ENCODE results near the gene EXOC3L1. TPM values are rescaled to one million over a fixed set of nuclear protein-coding genes. Genes with fewer than 3 reads are reported as not detected.
A peak's percentile ranks its signal among the peaks of the same experiment; 100 is the strongest.

EXOC3L1 gene
- polyA plus RNA-seq, 10 donors: 7.6 to 13.9 (median 9.9) TPM

DNA sequence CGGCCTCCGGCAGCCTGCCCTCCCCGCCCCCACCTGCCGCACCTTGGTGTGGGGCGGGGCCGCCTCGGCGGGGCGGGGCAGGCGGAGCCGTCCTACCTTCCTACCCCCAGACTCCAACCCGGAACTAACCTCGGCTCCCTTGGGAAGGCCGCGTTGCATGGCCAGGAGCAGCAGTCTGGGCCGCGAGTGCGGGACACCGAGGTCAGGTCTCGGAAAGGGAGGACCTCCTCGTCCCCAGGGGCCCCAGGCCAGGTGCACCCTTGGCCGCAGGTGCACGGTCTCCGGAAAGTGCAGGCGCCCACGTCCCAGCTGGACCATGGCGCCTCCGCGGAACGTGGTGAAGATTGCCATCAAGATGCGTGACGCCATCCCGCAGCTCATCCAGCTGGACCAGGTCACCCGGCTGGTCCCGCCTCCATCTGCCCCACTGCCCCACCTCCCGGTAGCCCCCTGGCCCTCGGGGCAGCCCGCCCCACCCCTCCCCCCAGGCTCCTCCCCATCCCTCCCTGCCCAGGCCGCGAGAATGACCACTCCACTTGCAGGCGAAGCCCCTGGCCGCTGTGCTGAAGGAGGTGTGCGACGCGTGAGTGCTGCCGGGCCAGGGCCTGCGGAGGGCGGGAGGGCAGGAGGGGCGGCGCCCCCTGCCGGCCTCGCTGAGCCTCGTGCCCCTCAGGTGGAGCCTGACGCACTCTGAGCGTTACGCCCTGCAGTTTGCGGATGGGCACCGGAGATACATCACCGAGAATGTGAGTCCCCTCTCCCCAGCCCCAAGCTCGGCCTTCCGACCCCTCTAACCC, 9.3 kb upstream of the EXOC3L1 start, which contains the start of gene ELMO3:
Gene ELMO3, plus strand, starts transcription at position 121 of the 797 bp plus-strand sequence. Its CDS starts 196 bp downstream, at position 317.
- no peak for DNase-seq

DNA sequence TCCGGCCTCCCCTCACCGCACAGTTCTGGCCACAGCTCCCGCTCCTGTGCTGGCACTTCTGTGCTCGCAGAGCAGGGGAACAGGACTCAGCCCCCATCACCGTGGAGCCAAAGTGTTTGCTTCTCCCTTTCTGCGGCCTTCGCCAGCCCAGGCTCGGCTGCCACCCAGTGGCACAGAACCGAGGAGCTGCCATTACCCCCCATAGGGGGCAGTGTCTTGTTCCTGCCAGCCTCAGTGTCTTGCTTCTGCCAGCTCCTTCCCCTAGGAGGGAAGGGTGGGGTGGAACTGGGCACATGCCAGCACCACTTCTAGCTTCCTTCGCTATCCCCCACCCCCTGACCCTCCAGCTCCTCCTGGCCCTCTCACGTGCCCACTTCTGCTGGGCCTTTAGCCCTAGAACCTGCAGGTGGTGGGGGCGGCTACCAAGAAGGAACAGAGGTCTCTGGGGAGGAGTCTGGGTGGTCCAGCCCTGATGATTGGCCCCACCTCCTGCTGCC, 8.3 kb upstream of the EXOC3L1 start:
- no peak for DNase-seq

DNA sequence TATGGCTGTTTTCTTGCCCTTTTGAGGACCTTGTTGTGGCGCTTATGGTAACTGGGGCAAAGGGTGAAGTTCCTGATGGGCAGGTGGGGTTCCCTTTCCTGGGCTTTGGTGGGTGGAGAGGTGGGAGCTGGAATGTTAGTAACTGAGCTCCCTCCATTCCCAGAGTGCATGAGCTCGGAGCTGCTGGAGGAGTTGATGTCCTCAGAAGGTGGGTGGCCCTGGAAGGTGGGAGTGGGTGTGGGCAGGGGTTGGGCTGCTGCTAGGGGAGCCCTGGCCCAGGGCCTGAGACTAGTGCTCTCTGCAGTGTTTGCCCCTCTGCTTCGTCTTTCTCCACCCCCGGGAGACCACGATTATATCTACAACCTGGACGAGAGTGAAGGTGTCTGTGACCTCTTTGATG, 7.8 kb upstream of the EXOC3L1 start:
- no peak for DNase-seq

DNA sequence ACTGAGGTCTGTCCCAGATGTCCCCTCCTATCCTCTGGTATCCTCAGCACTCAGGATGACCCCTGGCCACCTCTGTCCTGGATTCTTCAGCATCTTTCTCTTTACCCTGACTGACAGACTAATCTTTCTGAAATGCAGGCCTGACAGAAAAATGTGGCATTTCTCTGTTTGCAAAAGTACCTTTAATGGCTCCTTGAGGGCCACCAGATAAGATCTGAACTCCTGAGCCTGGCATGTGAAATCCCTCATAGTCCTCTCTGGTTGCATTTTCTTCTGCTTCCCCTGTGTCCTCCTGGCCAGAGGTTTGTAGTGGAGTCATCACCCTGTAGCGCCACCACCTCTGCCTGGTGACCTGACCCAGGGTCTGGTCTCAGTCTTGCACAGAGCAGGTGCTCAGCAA, 6.9 kb upstream of the EXOC3L1 start:
- no peak for DNase-seq

DNA sequence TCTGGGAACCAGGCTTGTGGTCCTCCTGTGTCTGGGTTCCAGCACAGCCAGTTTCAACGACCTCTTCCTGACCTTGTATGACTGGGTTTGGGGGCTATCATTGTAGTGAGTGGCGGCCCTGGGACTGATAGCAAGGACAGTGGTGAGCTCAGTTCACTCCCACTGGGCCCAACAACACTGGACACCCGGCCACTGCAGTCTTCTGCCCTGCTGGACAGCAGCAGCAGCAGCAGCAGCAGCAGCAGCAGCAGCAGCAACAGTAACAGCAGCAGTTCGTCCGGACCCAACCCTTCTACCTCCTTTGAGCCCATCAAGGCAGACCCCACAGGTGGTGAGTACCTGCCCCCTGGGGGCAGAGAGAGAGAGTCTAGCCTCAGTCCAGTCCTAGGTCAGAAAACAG, 5.7 kb upstream of the EXOC3L1 start:
- DNase-seq: no peak

DNA sequence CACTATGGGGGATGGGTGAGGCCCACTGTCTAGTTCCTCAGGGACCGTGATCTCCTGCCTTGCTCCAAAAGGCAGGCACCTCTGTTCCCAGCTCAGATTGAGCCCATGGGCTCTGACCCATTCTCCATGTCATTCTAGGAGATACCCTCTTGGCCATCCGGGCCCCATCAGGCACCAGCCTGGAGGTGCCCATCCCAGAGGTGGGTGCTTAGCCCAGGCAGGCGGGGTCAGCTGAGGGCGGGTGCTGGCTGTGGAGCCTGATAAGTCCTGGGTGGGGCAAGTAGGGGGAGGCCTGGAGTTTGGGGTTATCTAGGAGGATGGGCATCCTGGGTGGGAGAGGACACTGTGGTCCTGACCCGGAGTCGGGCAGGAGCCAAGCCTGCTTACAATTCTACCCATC, 4.3 kb upstream of the EXOC3L1 start:
- no peak for DNase-seq

DNA sequence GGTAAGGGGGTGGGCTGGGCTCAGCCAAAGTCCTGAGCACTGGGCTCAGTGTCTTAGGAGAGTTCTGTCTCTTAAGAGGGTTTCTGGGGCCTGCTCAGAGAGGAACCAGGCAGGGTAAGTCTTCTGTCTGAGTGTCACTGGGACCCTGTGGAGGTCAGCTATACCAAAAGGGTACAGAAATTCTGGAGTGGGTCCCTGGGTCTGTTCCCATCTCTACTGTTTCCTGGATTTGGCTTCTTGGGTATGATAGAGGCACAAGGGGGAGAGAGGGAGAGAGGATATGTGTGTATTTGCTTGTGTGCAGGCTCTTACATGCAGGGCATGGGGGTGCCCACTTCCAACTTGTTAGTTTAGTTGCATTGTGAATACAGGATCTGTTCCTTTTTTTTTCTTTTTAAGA, 3.6 kb upstream of the EXOC3L1 start:
- no peak for DNase-seq

DNA sequence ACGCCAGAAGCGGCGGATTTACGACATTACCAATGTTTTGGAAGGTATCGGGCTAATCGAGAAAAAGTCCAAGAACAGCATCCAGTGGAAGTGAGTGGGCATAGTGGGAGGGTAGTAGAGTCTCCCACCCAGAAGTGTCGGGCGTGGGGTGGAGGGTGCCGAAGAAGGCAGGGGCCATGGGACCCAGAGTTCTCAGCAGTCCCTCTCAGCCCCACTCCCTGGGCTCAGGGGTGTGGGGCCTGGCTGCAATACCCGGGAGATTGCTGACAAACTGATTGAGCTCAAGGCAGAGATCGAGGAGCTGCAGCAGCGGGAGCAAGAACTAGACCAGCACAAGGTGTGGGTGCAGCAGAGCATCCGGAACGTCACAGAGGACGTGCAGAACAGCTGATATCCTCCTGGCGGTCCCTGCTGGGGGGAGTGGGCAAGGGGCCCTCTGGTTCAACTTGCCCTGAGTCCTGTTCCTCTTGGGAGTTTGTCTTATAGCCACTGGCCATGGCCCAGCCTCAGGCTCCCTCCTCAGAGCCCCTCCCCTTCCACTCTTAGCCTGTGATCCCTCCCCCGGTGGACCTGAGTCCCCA, 2.9 kb upstream of the EXOC3L1 start:
- no peak for DNase-seq

DNA sequence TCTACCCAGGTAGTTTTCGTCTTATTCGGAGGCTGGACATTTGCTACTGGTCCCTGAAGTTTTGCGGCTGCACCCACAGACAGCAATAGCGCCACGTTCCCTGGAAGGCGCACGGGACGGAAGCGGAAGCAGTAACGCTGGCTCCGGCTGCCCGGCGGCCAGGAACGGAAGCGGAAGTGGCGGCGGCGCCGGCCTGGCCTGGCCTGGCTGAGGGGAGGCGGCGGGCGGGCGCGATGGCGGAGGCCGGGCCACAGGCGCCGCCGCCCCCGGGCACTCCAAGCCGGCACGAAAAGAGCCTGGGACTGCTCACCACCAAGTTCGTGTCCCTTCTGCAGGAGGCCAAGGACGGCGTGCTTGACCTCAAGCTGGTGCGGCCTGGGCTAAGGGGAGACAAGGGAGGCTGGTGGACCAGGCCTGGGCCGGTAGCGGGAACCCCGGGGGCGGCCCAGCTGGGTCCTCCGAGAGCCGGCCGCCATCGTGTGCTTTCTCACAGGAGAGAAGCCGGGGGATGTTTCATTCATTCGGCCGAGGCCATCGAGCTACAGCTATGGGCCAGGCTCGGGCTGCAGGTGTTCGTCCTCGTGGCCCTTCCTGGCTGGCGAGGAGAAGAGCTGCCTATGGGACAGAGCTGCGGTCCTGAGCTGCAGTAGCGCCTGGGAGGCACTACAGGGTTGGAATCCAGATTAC, 2.2 kb upstream of the EXOC3L1 start, which contains the start of gene E2F4:
Gene E2F4, plus strand, starts transcription at position 161 of the 687 bp plus-strand sequence. Its CDS starts 73 bp downstream, at position 234.
- peak; percentile 85 to 95 (median 94) for DNase-seq

DNA sequence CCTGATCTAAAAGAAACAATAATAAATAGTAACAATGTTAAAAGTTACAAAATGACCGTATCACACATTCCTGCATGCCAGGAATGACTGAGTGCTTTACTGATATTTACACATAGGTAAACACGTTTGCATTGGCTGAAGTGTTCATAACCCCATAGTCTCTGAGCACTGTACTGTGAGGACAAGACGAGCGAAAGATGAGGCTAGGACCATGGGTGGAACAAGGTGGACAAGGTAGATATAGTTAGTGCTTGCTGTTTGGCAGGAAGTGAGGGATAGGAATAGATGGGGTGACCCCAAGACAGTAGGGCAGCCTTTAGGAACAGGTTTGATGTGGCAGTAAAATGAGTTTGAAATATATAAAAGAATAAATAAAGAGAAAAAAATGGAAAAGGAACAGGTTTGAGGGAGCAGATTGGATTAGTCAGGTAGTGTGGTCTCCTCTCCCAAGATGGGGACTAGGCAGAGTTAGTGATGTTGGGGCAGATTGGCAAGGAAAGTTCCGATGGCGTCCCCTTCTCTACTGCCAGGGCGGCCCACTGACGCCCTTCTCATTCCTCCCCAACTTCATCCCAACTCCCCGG, 1.6 kb upstream of the EXOC3L1 start:
- DNase-seq: no peak

DNA sequence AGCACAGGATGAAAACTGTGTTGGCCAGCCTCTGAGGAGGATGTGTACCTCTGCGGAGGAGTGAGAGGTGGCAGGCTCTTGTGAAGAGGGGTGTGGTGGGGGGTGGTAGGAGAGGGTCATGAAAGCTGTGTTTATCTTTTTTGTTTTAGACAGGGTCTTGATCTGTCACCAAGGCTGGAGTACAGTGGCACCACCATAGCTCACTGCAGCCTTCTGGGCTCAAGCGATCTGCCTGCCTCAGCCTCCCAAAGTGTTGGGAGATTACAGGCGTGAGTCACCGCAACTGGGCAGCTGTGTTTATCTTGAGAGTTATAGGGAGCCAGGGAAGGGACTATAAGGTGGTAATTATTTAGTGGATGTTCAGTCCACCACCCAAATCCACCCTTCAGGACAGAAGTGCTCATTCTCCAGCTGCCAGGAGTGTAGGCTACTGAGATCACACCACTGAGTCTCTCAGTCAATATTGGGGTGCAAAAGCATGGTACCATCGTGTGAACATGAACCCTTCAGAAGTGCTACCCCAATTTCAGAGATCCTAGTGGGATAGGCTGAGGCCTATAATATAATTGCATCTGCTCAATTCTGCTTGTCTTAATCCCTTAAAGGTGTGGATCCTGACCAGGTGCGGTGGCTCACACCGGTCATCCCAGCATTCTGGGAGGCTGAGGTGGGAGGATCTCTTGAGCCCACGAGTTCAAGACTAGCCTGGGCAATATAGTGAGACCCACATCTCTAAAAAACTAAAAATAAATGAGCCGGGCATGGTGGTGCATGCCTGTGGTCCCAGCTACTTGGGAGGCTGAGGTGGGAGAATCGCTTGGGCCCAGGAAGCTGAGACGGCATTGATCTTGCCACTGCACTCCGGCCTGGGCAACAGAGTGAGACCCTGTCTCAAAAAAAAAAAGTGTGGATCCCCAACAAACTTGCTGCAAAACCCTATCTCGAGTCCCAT, 788 bp upstream of the EXOC3L1 start:
- no peak for DNase-seq

DNA sequence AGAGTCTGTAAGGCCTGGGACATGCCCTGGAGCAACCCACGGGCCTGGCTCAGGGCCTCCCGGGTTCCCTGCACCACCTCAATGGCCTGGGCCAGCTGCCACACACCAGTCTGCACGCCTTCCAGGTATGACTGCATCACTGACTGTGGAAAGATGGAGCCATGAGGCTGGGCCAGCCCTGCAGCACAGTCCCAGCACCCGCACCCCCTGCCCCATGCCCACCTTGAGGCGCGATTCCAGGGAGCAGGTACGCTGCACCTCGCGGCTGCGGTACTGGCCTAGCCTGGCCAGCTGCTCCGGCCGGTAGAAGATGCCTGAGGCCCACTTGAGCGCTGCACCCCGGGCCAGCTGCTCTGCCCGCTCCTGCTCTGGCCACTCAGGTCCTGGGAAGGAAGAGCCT, 1.1 kb downstream of the EXOC3L1 start:
- DNase-seq: no peak

DNA sequence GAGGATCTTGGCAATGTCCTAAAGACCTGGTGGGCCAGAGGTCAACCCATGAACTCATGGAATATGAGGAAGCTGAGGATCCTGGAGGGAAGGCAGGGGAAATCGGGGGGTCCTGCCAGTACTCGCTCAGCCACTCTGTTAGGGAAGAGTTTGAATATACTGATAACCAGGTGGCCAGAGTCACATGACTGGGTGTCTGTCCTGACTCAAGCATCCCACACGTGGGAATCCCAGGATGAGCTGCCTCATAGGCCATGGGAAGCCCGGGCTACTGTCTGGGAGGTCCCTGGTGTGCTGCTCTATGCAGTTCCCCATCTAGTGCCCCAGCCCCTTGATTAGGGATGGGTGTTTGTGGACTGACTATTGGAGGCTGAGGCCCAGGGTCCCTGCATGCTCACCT, 1.6 kb downstream of the EXOC3L1 start:
- no peak for DNase-seq

DNA sequence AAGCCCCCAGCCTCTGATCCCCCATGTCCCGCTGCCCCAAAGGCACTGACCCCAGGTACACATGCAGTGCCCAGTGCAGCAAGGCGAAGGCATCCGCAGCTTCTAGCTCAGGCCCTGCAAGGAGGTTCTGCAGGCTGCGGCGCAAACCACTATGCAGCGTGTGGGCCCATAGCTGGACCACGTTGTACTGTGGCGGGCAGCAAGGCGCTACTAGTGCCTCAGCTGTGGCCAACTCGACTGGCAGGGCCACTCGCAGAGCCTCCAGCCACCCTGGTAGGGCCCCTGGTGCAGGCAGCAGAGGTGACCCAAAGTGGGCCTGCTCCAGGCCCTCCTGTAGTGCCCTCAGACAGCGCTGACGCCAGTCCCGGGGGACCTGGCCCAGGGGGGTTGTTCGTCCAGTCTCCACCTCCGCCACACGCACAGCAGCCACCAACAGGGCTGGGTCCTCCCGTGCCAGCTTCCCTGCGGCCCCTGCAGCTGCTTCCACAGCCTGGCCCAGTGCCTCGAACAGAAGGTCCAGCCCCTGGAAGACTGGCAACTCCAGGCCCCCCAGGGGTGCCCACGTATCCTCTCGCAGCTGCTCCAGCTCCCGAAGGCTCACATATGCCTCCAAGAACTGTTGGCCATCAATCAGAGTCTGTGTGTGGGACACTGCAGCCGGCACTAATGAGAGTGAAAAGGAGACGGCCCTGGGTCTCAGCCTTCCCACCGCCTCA, 2.6 kb downstream of the EXOC3L1 start:
- peak in 2 of 3 donors; percentile 54 to 65 for DNase-seq

DNA sequence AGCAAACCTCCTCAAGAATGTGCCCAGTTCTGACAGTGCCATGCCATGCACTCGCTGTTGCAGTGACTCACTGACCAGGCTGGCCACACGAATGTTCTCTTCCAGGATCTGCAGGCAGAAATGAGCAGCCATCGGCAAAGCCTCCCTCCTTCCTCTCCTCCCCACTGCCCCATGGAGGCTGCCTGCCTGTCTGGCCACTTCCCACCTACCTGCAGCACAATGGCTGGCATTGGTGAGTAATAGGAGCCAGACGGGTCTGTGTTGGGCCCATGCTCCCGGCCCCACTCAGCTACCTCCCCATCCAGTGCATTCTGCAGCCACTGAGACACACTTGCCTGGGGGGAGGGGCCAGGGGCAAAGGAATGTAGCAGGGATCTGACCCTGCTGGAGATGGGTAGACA, 3.4 kb downstream of the EXOC3L1 start:
- no peak for DNase-seq

DNA sequence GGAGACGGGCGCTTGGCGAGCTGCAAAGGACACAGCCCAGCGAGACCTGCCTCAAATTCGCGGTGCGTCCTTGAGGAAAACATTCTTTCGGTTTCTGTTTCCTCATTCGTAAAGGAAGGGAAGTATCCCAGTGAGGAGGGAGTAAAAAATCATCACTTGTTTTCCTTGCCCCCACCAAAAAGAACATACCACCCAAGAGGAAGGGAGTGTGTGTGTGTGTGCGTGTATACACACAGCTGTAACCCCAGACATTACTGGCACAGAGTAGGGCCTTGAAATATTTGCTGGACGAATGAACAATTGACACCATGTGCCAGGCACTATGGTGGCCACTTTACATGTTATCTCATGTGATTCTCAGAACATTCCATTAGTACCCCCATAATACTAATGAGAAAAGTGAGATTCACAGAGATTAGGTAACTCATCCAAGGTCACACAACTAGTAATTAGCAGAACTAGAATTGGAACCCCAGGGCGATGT, 4.2 kb downstream of the EXOC3L1 start:
- DNase-seq: no peak

DNA sequence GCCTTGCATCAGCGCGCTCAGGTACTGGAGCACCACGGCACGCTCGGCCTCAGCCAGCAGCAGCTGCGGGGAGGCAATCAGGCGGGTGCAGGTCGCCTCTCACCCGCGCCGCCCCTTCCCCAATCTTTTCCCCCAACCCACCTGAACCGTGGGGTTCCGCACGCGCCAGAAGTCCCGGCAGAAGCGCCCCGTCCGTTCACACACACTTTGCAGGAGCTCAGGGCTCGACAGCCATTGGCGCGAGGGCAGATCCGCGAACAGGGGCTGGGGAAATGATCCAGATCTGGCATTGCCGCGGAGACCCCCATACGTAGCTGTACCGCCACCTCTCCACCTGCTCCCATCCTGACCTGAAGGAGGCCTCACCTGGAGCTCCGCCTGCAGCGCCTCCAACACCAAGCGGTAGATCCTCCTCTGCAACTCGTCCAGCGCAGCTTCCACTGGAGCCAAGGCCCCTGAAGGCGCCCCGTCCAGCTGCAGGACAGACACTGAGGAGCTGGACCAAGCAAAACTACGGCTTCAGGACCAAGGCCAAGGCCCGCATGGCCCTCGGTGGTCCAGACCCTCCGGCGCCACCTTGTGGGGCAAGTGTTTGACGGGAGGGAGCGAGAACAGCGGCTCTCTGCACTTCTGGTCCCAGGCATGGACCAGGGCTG, 4.8 kb downstream of the EXOC3L1 start:
- DNase-seq: peak; percentile 83 to 95 (median 92)

DNA sequence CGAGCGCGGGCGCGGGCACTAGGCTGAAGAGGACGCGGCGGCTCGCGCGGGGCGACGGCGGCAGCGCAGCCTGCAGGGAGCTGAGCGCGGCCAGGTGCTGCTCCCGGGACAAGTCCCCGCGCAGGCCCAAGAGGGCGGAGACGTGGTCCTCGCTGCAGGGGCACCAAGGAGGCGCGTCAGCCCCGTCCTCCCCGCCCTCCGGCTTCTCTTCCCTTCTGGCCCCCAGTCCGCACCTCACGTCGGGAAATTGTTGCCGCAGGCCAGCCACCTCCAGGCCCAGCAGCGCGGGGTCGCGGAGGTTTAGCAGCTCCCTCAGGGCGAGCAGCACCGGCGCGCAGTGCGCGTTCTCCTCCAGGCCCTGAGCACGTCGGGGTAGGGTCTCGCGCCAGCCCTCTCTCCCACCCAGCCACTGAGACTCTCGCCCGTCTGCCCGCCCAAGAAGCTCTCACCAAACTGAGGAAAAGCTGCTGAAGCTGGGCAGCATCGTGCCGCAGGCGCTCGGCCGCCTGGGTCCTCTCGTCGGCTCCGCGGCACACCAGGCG, 5.4 kb downstream of the EXOC3L1 start:
- no peak for DNase-seq

All from muscle of back (tissue), 11 donors.